Endothelial cell of umbilical vein (primary cell): Measurements from ENCODE around the gene CYP4F22. TPM values are rescaled to one million over a fixed set of nuclear protein-coding genes. Genes with fewer than 3 reads are reported as not detected.

Experiments used
- BruUV-seq: library from RNA; stranded (reverse); fragments of 400-500 nt; replicated peaks from 2 replicates; lab custom pipeline; 2021; lab: Mats Ljungman, UMichigan
- CTCF ChIA-PET: fragments of 300-600, 350-600 bp; sonication (Branson Sonifier 250); formaldehyde crosslinking; loops from one replicate; lab custom pipeline; 2021; ENCODE audit warnings: antibody characterized with exemption, inconsistent platforms; lab: Charles Lee
- POLR2A ChIA-PET: fragments of 300-600, 350-600 bp; sonication (Branson Sonifier 250); formaldehyde crosslinking; loops from one replicate; lab custom pipeline; 2021; ENCODE audit warnings: antibody characterized with exemption, inconsistent platforms; lab: Charles Lee
- DNase-seq: peaks from one replicate; pipeline ENCODE4 v3.0.0-alpha.2; 2011; ENCODE audit warnings: low read depth, low spot score
- FAIRE-seq: peaks from 2 replicates; lab custom pipeline; 2011; peaks lifted over from hg19 to GRCh38; lab: Jason Lieb, UNC
- H2AFZ ChIP-seq: 2 replicates; pipeline ENCODE4 v1.6.0; 2012; ENCODE audit warnings: low read depth, low read length, control low read depth, inconsistent platforms
- H3K27ac ChIP-seq: 2 replicates; pipeline ENCODE4 v1.5.1; 2011; ENCODE audit warnings: low read depth, mild to moderate bottlenecking, control low read depth, low read length, moderate library complexity; ENCODE audit not compliant: insufficient read depth
- H3K27me3 ChIP-seq, 2 experiments: 2 replicates each; pipeline versions ENCODE4 v1.6.0 to v1.6.1; 2011; ENCODE audit warnings: low read length in 2 of 2, mixed read lengths in 1 of 2; ENCODE audit not compliant: control insufficient read depth in 2 of 2, insufficient read depth in 2 of 2
- H3K36me3 ChIP-seq, 2 experiments: 2 replicates in 1 of 2; 3 replicates in 1 of 2; pipeline ENCODE4 v1.5.1; 2011; ENCODE audit warnings: low read length in 2 of 2, mild to moderate bottlenecking in 1 of 2, moderate library complexity in 1 of 2; ENCODE audit not compliant: control insufficient read depth in 2 of 2, insufficient read depth in 2 of 2; ENCODE audit errors: extremely low read depth in 1 of 2
- H3K4me1 ChIP-seq: 3 replicates; pipeline ENCODE4 v1.5.1; 2011; ENCODE audit warnings: mild to moderate bottlenecking, low read length; ENCODE audit not compliant: control insufficient read depth, insufficient read depth; ENCODE audit errors: extremely low read depth
- H3K4me2 ChIP-seq: 2 replicates; pipeline ENCODE4 v1.6.1; 2011; ENCODE audit warnings: low read length, control low read depth, mixed read lengths; ENCODE audit not compliant: insufficient read depth
- H3K4me3 ChIP-seq, 3 experiments: fragments of 200-600 bp in 1 of 3; sonication (generic), shearing (Covaris generic) in 1 of 3; replicated peaks in 1 of 3; 2 replicates each; pipeline ENCODE4 v1.5.1; 2011 to 2016; ENCODE audit warnings: control low read depth in 3 of 3, low read length in 3 of 3, mild to moderate bottlenecking in 2 of 3, inconsistent platforms in 1 of 3, low read depth in 1 of 3, moderate library complexity in 1 of 3; ENCODE audit not compliant: insufficient read depth in 1 of 3
- H3K79me2 ChIP-seq: 2 replicates; pipeline ENCODE4 v1.6.0; 2012; ENCODE audit warnings: low read length, inconsistent platforms; ENCODE audit not compliant: control insufficient read depth, insufficient read depth
- H3K9ac ChIP-seq: replicated peaks from 2 replicates; pipeline ENCODE3; 2011; ENCODE audit warnings: low read length, control low read depth; ENCODE audit not compliant: insufficient read depth; ENCODE audit errors: extremely low read depth
- H3K9me1 ChIP-seq: replicated peaks from 3 replicates; pipeline ENCODE4 v1.6.0; 2011; ENCODE audit warnings: mild to moderate bottlenecking, low read length; ENCODE audit not compliant: control insufficient read depth, insufficient read depth; ENCODE audit errors: extremely low read depth
- H3K9me3 ChIP-seq: replicated peaks from 2 replicates; pipeline ENCODE4 v1.5.1; 2012; ENCODE audit warnings: low read length, inconsistent platforms; ENCODE audit not compliant: control insufficient read depth, insufficient read depth
- H4K20me1 ChIP-seq: replicated peaks from 2 replicates; pipeline ENCODE3; 2011; ENCODE audit warnings: mild to moderate bottlenecking, low read length; ENCODE audit not compliant: control insufficient read depth, insufficient read depth; ENCODE audit errors: extremely low read depth
- CTCF ChIP-seq, 2 donors: IDR thresholded peaks; 1 replicate in 1 of 2; 2 replicates in 1 of 2; pipeline ENCODE4 v1.5.1; 2011; ENCODE audit warnings: low read length in 2 of 2, mild to moderate bottlenecking in 2 of 2, moderate library complexity in 2 of 2, control low read depth in 1 of 2, inconsistent platforms in 1 of 2, low read depth in 1 of 2; ENCODE audit not compliant: insufficient read depth in 1 of 2; ENCODE audit errors: extremely low read depth in 1 of 2
- EZH2 ChIP-seq: IDR thresholded peaks from 2 replicates; pipeline ENCODE4 v1.6.1; 2012; ENCODE audit warnings: borderline replicate concordance, low read depth, mild to moderate bottlenecking, moderate library complexity, low read length, inconsistent platforms; ENCODE audit not compliant: severe bottlenecking
- FOS ChIP-seq: IDR thresholded peaks from 2 replicates; pipeline ENCODE4 v1.6.1; 2011; ENCODE audit warnings: mild to moderate bottlenecking, low read length, moderate library complexity, borderline replicate concordance; ENCODE audit not compliant: insufficient read depth
- GATA2 ChIP-seq: IDR thresholded peaks from 2 replicates; pipeline ENCODE4 v1.7.0; 2011; ENCODE audit warnings: low read depth, mild to moderate bottlenecking, moderate library complexity, mixed read lengths, low read length; ENCODE audit not compliant: insufficient read length, insufficient read depth
- JUN ChIP-seq: IDR thresholded peaks from 2 replicates; pipeline ENCODE4 v1.6.1; 2011; ENCODE audit warnings: borderline replicate concordance, low read depth; ENCODE audit not compliant: insufficient read length, insufficient read depth
- MYC ChIP-seq: IDR thresholded peaks from one replicate; pipeline ENCODE4 v1.6.1; 2011; ENCODE audit warnings: mild to moderate bottlenecking, low read depth, low read length
- POLR2A ChIP-seq: IDR thresholded peaks from 2 replicates; pipeline ENCODE4 v1.6.1; 2012; ENCODE audit warnings: low read depth, mild to moderate bottlenecking, control low read depth, low read length
- POLR2AphosphoS5 ChIP-seq: IDR thresholded peaks from 2 replicates; pipeline ENCODE4 v1.6.1; 2012; ENCODE audit warnings: low read depth, mild to moderate bottlenecking, control low read depth, low read length, moderate library complexity; ENCODE audit not compliant: insufficient read depth
- dilution Hi-C: fragments of 300-500 bp; cut with MboI; formaldehyde crosslinking; loops from one replicate; pipeline ENCODE4 v1.15.0; 2019; ENCODE audit warnings: low sequenced_read_pairs; ENCODE audit not compliant: extremely low pct_ligation_motif_present
- intact Hi-C: fragments of 100-400 bp; cut with micrococcal nuclease; formaldehyde crosslinking; loops from one replicate; pipeline ENCODE4 v1.10.0; 2022
- polyA plus RNA-seq, 4 experiments: library from polyadenylated mRNA; depleted of rRNA in 3 of 4; stranded (reverse) in 3 of 4; unstranded in 1 of 4; fragments of >200 nt; gene quantifications; 2 replicates each; pipeline versions ENCODE4 v1.2.1 to v1.2.3, GENCODE V29; 2011 to 2012; ENCODE audit warnings: missing spikeins in 1 of 4
- total RNA-seq: library from RNA; stranded (reverse); gene quantifications from 2 replicates; pipeline ENCODE4 v1.2.3, GENCODE V29; 2021
- TF ChIP-seq, protein P1 (sequence below): IDR thresholded peaks from 2 replicates; pipeline ENCODE4 v1.6.1; 2011; ENCODE audit not compliant: insufficient read depth, insufficient read length

Gene CYP4F22
- total and polyA plus RNA-seq, 2 donors (not counting 3 experiments of a cell fraction or from before 2014, with no cell fraction given) = not detected

DNA sequence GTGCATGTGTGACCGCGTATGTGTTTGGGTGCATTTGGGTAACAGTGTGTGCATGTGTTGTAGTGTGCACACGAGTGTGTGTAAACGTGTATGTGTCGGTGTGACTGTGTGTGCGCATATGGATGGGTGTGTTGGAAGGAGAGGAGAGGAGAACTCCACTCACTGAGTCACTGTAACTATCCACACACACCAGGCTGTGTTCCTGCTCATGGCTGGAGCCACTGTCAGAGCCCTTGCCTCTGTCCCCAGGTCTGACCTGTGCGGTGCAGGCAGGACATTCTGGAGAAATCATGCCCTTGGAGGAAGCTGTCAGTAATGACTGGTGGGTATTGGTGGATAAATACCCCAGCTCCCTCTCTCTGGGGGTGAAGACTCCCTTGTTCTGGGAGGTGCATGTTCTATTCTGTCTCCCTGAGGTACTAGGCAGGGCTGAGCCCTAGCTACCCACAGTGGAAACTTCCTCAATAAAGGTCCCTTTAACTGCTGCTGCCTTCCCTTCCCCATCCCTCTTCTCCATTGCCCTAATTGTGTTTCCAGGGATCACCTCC, 48.4 kb downstream of the CYP4F22 start:
- no peaks in the 10 kb centered on the region for H3K9me1 ChIP-seq
- ChIA-PET POLR2A (no interaction called here), CTCF (interaction anchor here (1.0 to 2.5 kb wide), 3 partner anchors 137 to 395 kb away, joined by 5 to 24 read pairs (median 12); partner anchors contain the start of gene AKAP8L)
- peaks cover 0 to 1% of the 10 kb centered on the region in 2 experiments for H3K27me3 ChIP-seq
- H2AFZ ChIP-seq = no peak overlapping the region
- DNase-seq (no peak), FAIRE-seq (no peak)
- TF ChIP-seq CTCF (IDR thresholded peaks at IDR 0.05; ENCODE audit: extremely low read depth in 1 of 2, insufficient read depth in 1 of 2, low read depth in 1 of 2, low read length in 2 of 2) = no peak
- TF ChIP-seq POLR2AphosphoS5 = no peak
- no peak for TF ChIP-seq JUN
- TF ChIP-seq POLR2A = no peak
- TF ChIP-seq MYC = no peak
- no peak for TF ChIP-seq GATA2
- TF ChIP-seq FOS = no peak
- TF ChIP-seq, protein P1, sequence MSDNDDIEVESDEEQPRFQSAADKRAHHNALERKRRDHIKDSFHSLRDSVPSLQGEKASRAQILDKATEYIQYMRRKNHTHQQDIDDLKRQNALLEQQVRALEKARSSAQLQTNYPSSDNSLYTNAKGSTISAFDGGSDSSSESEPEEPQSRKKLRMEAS = no peak
- no peak for TF ChIP-seq EZH2
- dilution Hi-C loops (no loop called here), intact Hi-C loops (loop anchor here (1.0 to 5.0 kb wide), 11 partner anchors 89 to 464 kb away; partner anchors contain the start of gene AKAP8)
- H3K79me2 ChIP-seq = no peaks in the 10 kb centered on the region
- no peaks in the 10 kb centered on the region for H4K20me1 ChIP-seq
- no peak overlapping the region for H3K27ac ChIP-seq
- H3K9ac ChIP-seq = no peak overlapping the region
- H3K4me1 ChIP-seq = peaks cover 6% of the 10 kb centered on the region
- BruUV-seq = no TSS peak
- H3K36me3 ChIP-seq = no peaks in the 10 kb centered on the region
- no peak overlapping the region for H3K4me2 ChIP-seq
- H3K9me3 ChIP-seq = no peaks in the 10 kb centered on the region
- no peak overlapping the region for H3K4me3 ChIP-seq
